ENCODE measurements around the gene RUNX1.

The RUNX1 gene

GRCh38 chr21:34900376-34900775, 148.7 kb downstream of the RUNX1 start:
- no peak for DNase-seq (ENCODE audit: low read depth, low spot score)

- DNase-seq (ENCODE audit: low read depth, low spot score) = no peak
Measured at GRCh38 chr21:34899760-34900159, 149.3 kb downstream of the RUNX1 start.

- DNase-seq (ENCODE audit: low read depth, low spot score) = no peak
Measured at GRCh38 chr21:34899302-34899701, 149.8 kb downstream of the RUNX1 start.

- DNase-seq (ENCODE audit: low read depth, low spot score) = no peak
Measured at GRCh38 chr21:34897828-34898227, 151.3 kb downstream of the RUNX1 start.

GRCh38 chr21:34894401-34894800, 154.7 kb downstream of the RUNX1 start:
- DNase-seq (ENCODE audit: low read depth, low spot score) = no peak

- DNase-seq (ENCODE audit: low read depth, low spot score) = no peak
Measured at GRCh38 chr21:34892209-34892608, 156.9 kb downstream of the RUNX1 start.

- DNase-seq (ENCODE audit: low read depth, low spot score) = no peak
Measured at GRCh38 chr21:34891613-34891943, 157.5 kb downstream of the RUNX1 start.

- DNase-seq (ENCODE audit: low read depth, low spot score) = no peak
Measured at GRCh38 chr21:34890724-34891612, 158.1 kb downstream of the RUNX1 start.

- DNase-seq (ENCODE audit: low read depth, low spot score) = no peak
Measured at GRCh38 chr21:34890470-34890723, 158.7 kb downstream of the RUNX1 start.

GRCh38 chr21:34889676-34890469, 159.2 kb downstream of the RUNX1 start:
- DNase-seq (ENCODE audit: low read depth, low spot score) = peak; percentile 61

- DNase-seq (ENCODE audit: low read depth, low spot score) = peak; percentile 38
Measured at GRCh38 chr21:34889320-34889675, 159.8 kb downstream of the RUNX1 start.

- DNase-seq (ENCODE audit: low read depth, low spot score) = peak; percentile 65
Measured at GRCh38 chr21:34888569-34889319, 160.4 kb downstream of the RUNX1 start.

- peak; percentile 89 for DNase-seq (ENCODE audit: low read depth, low spot score)
Measured at GRCh38 chr21:34887725-34888568, 161.2 kb downstream of the RUNX1 start.

GRCh38 chr21:34887105-34887442, 162.0 kb downstream of the RUNX1 start:
- no peak for DNase-seq (ENCODE audit: low read depth, low spot score)

- DNase-seq (ENCODE audit: low read depth, low spot score) = no peak
Measured at GRCh38 chr21:34886240-34887104, 162.6 kb downstream of the RUNX1 start.

- DNase-seq (ENCODE audit: low read depth, low spot score) = no peak
Measured at GRCh38 chr21:34885626-34886239, 163.4 kb downstream of the RUNX1 start.

- DNase-seq (ENCODE audit: low read depth, low spot score) = no peak
Measured at GRCh38 chr21:34885125-34885524, 164.0 kb downstream of the RUNX1 start.

GRCh38 chr21:34884346-34884929, 164.7 kb downstream of the RUNX1 start:
- DNase-seq (ENCODE audit: low read depth, low spot score) = no peak

GRCh38 chr21:34883491-34884271, 165.4 kb downstream of the RUNX1 start:
- DNase-seq (ENCODE audit: low read depth, low spot score) = no peak

Data from activated naive CD8-positive, alpha-beta T cell treated with anti-CD3 and anti-CD28 coated beads, Interleukin-2, amount 50 U/mL, for 16 hours (primary cell).